ENCODE measurements around the gene HPCAL4.
A peak's percentile ranks its signal among the peaks of the same experiment; 100 is the strongest.

The HPCAL4 gene

GRCh38 chr1:39727221-39727931, 36.1 kb upstream of the HPCAL4 start:
- no peak for ATAC-seq (ENCODE audit: low read depth)
- Histone ChIP-seq H3K27ac (ENCODE audit: poor library complexity, severe bottlenecking) (no peak overlapping the region), H3K4me1 (ENCODE audit: insufficient read depth, poor library complexity, severe bottlenecking) (peaks cover 2% of the 10 kb centered on the region), H3K4me3 (ENCODE audit: severe bottlenecking) (no peak overlapping the region), H3K9me3 (ENCODE audit: severe bottlenecking) (no peaks in the 10 kb centered on the region), H3K27me3 (ENCODE audit: insufficient read depth, poor library complexity, severe bottlenecking) (no peaks in the 10 kb centered on the region), H3K36me3 (ENCODE audit: low read depth) (no peaks in the 10 kb centered on the region)
- no peak for DNase-seq (ENCODE audit: low spot score)
- no peak for TF ChIP-seq CTCF (IDR thresholded peaks at IDR 0.05; ENCODE audit: poor library complexity, severe bottlenecking)

GRCh38 chr1:39726600-39726999, 35.4 kb upstream of the HPCAL4 start:
- Histone ChIP-seq H3K4me3 (ENCODE audit: severe bottlenecking) (no peak overlapping the region), H3K4me1 (ENCODE audit: insufficient read depth, poor library complexity, severe bottlenecking) (peaks cover 2% of the 10 kb centered on the region), H3K9me3 (ENCODE audit: severe bottlenecking) (no peaks in the 10 kb centered on the region), H3K36me3 (ENCODE audit: low read depth) (no peaks in the 10 kb centered on the region), H3K27me3 (ENCODE audit: insufficient read depth, poor library complexity, severe bottlenecking) (no peaks in the 10 kb centered on the region), H3K27ac (ENCODE audit: poor library complexity, severe bottlenecking) (no peak overlapping the region)
- ATAC-seq (ENCODE audit: low read depth): no peak
- no peak for DNase-seq (ENCODE audit: low spot score)
- TF ChIP-seq CTCF (IDR thresholded peaks at IDR 0.05; ENCODE audit: poor library complexity, severe bottlenecking): no peak

GRCh38 chr1:39722495-39722894, 31.3 kb upstream of the HPCAL4 start:
- no peak for TF ChIP-seq CTCF (IDR thresholded peaks at IDR 0.05; ENCODE audit: poor library complexity, severe bottlenecking)
- ATAC-seq (ENCODE audit: low read depth): peak; percentile 91
- no peak overlapping the region for H3K4me3 ChIP-seq (ENCODE audit: severe bottlenecking)
- peaks cover 2% of the 10 kb centered on the region for H3K4me1 ChIP-seq (ENCODE audit: insufficient read depth, poor library complexity, severe bottlenecking)
- H3K36me3 ChIP-seq (ENCODE audit: low read depth): no peaks in the 10 kb centered on the region
- no peaks in the 10 kb centered on the region for H3K27me3 ChIP-seq (ENCODE audit: insufficient read depth, poor library complexity, severe bottlenecking)
- peak overlapping the region; percentile 30 for H3K27ac ChIP-seq (ENCODE audit: poor library complexity, severe bottlenecking)
- no peaks in the 10 kb centered on the region for H3K9me3 ChIP-seq (ENCODE audit: severe bottlenecking)
- DNase-seq (ENCODE audit: low spot score): no peak

- no peak for TF ChIP-seq CTCF (IDR thresholded peaks at IDR 0.05; ENCODE audit: poor library complexity, severe bottlenecking)
- H3K4me3 ChIP-seq (ENCODE audit: severe bottlenecking): no peak overlapping the region
- ATAC-seq (ENCODE audit: low read depth) (no peak), DNase-seq (ENCODE audit: low spot score) (no peak)
- no peaks in the 10 kb centered on the region for H3K36me3 ChIP-seq (ENCODE audit: low read depth)
- no peaks in the 10 kb centered on the region for H3K9me3 ChIP-seq (ENCODE audit: severe bottlenecking)
- H3K27ac ChIP-seq (ENCODE audit: poor library complexity, severe bottlenecking): no peak overlapping the region
- peaks cover 5% of the 10 kb centered on the region for H3K27me3 ChIP-seq (ENCODE audit: insufficient read depth, poor library complexity, severe bottlenecking)
- H3K4me1 ChIP-seq (ENCODE audit: insufficient read depth, poor library complexity, severe bottlenecking): peaks cover 2% of the 10 kb centered on the region
These were observed 30.4 kb upstream of the HPCAL4 start for GRCh38 chr1:39721664-39722063.

Data from RWPE2 (cell line).